GM23338 (cell line): ENCODE measurements around the gene CLEC18B. TPM values are rescaled to one million over a fixed set of nuclear protein-coding genes. Genes with fewer than 3 reads are reported as not detected.
"Not testable (repeated sequence)": the region's sequence is repeated elsewhere in the genome, so short reads cannot be mapped to it uniquely, and the experiment has no call there.

Experiments
- ATAC-seq: fragments of 200-7000 bp; cut with Tn5 transposase; 3 replicates; pipeline ENCODE4 v1.9.1; 2020
- DNase-seq: peaks from one replicate; pipeline ENCODE4 v3.0.0-alpha.2; 2015; ENCODE audit warnings: low spot score
- H2AFZ ChIP-seq: fragments of 200-600 bp; sonication (generic); 2 replicates; pipeline ENCODE4 v1.8.0; 2016; ENCODE audit warnings: antibody characterized with exemption, mild to moderate bottlenecking, moderate library complexity
- H3F3A ChIP-seq: fragments of 200-600 bp; sonication (generic); replicated peaks from 2 replicates; pipeline ENCODE4 v1.8.0; 2017; ENCODE audit warnings: antibody characterized with exemption, mixed run types, low read depth
- H3K27ac ChIP-seq: fragments of 200-600 bp; sonication (generic); 2 replicates; pipeline ENCODE4 v1.6.1; 2016; ENCODE audit warnings: low read depth
- H3K27me3 ChIP-seq: fragments of 200-600 bp; sonication (generic); 2 replicates; pipeline ENCODE4 v1.8.0; 2016; ENCODE audit warnings: mild to moderate bottlenecking, mixed run types, moderate library complexity; ENCODE audit not compliant: insufficient read depth
- H3K36me3 ChIP-seq: fragments of 200-600 bp; sonication (generic); 2 replicates; pipeline ENCODE4 v1.8.0; 2016; ENCODE audit warnings: mild to moderate bottlenecking; ENCODE audit not compliant: insufficient read depth
- H3K4me1 ChIP-seq: fragments of 200-600 bp; sonication (generic); 2 replicates; pipeline ENCODE4 v1.8.0; 2016; ENCODE audit warnings: mild to moderate bottlenecking, moderate library complexity; ENCODE audit not compliant: insufficient read depth
- H3K4me2 ChIP-seq: fragments of 200-600 bp; sonication (generic); 2 replicates; pipeline ENCODE4 v1.7.1; 2017; ENCODE audit warnings: mixed run types
- H3K4me3 ChIP-seq: fragments of 200-600 bp; sonication (generic); 2 replicates; pipeline ENCODE4 v1.6.1; 2016; ENCODE audit warnings: mixed run types
- H3K79me2 ChIP-seq: fragments of 200-600 bp; sonication (generic); replicated peaks from 2 replicates; pipeline ENCODE4 v1.8.0; 2017; ENCODE audit warnings: mild to moderate bottlenecking; ENCODE audit not compliant: insufficient read depth
- H3K9me2 ChIP-seq: fragments of 200-600 bp; sonication (generic); 2 replicates; pipeline ENCODE4 v1.8.0; 2017; ENCODE audit not compliant: insufficient read depth
- H4K20me1 ChIP-seq: fragments of 200-600 bp; sonication (generic); replicated peaks from 2 replicates; pipeline ENCODE4 v1.8.0; 2017; ENCODE audit warnings: mild to moderate bottlenecking; ENCODE audit not compliant: insufficient read depth
- H3K27ac Mint-ChIP-seq: 2 replicates; pipeline ENCODE4 v1.8.0; 2020; ENCODE audit warnings: inconsistent platforms, mild to moderate bottlenecking, moderate library complexity, mixed read lengths
- H3K27me3 Mint-ChIP-seq: 3 replicates; pipeline ENCODE4 v1.8.0; 2022; ENCODE audit warnings: low read depth, mild to moderate bottlenecking, moderate library complexity, mixed read lengths, inconsistent platforms; ENCODE audit not compliant: insufficient read depth, poor library complexity
- H3K36me3 Mint-ChIP-seq: 3 replicates; pipeline ENCODE4 v1.8.0; 2021; ENCODE audit warnings: low read depth, mild to moderate bottlenecking, inconsistent platforms, moderate library complexity, mixed read lengths
- H3K4me1 Mint-ChIP-seq: 3 replicates; pipeline ENCODE4 v1.8.0; 2020; ENCODE audit warnings: mild to moderate bottlenecking, inconsistent platforms, mixed read lengths
- H3K4me3 Mint-ChIP-seq: 3 replicates; pipeline ENCODE4 v1.8.0; 2021; ENCODE audit warnings: moderate library complexity, mild to moderate bottlenecking, inconsistent platforms, mixed read lengths
- H3K9me3 Mint-ChIP-seq: 3 replicates; pipeline ENCODE4 v1.8.0; 2020; ENCODE audit warnings: moderate library complexity, mild to moderate bottlenecking, inconsistent platforms, mixed read lengths
- ETS1 ChIP-seq: IDR thresholded peaks from 2 replicates; pipeline ENCODE4 v1.6.1; 2016; ENCODE audit warnings: antibody characterized with exemption
- JUNB ChIP-seq: IDR thresholded peaks from one replicate; pipeline ENCODE4 v1.6.1; 2016; ENCODE audit warnings: antibody characterized with exemption; ENCODE audit not compliant: unreplicated experiment
- NANOG ChIP-seq: IDR thresholded peaks from 2 replicates; pipeline ENCODE4 v1.6.1; 2016; ENCODE audit warnings: antibody characterized with exemption, borderline replicate concordance
- POLR2AphosphoS5 ChIP-seq: IDR thresholded peaks from 2 replicates; pipeline ENCODE4 v1.6.1; 2016; ENCODE audit warnings: antibody characterized with exemption, low read depth
- polyA plus RNA-seq: library from polyadenylated mRNA; unstranded; fragments of >200 nt; fragmentation: Nextera tagmentation; extraction: Ambion mirVana; gene quantifications from 2 replicates; pipeline ENCODE4 v1.2.1, GENCODE V29; 2016
- total RNA-seq: library from RNA; depleted of rRNA; stranded (reverse); fragments of >200 nt; shearing (Covaris generic); gene quantifications from 2 replicates; pipeline ENCODE4 v1.2.3, GENCODE V29; 2014
- TF ChIP-seq, protein P1 (sequence below), 2 experiments: fragments of 200-600 bp in 1 of 2; sonication (generic) in 1 of 2; conservative IDR thresholded peaks; 2 replicates each; pipeline versions ENCODE4 v1.5.1 to v1.6.1; 2016 to 2017; ENCODE audit warnings: antibody characterized with exemption in 2 of 2, low read depth in 2 of 2, mild to moderate bottlenecking in 2 of 2, moderate library complexity in 1 of 2

The CLEC18B gene
- total and polyA plus RNA-seq, 2 experiments from 2014 or later: 0.23 TPM; not detected in 1

DNA sequence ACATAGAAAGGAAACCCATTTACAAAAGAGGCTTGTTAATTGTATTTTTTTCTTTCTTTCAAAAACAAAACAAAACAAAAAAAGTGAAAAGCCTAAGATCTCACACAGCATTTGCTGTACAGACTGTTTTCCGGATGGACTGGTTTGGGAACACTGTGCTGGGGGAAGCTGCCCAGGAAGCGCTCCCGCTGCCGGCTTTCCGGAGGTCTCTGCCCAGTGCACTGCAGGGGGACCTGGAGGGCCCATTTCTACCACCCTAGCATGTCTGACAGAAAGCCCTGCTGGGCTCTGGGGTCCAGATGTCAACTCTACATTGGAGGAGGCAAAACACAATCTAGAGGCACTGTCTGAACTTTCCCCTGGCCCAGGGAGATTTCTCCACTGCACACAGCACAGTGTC, 26.3 kb upstream of the CLEC18B start:
- H3K27ac ChIP-seq: no peak overlapping the region
- no peak overlapping the region for H2AFZ ChIP-seq
- Mint-ChIP-seq H3K27ac (no peak overlapping the region), H3K9me3 (no peaks in the 10 kb centered on the region), H3K27me3 (peaks cover 16% of the 10 kb centered on the region), H3K4me1 (peaks cover 9% of the 10 kb centered on the region; the same call in 2 of the 3 replicates), H3K36me3 (peaks cover 27% of the 10 kb centered on the region), H3K4me3 (no peak overlapping the region)
- ATAC-seq (no peak), DNase-seq (no peak)
- H3K4me2 ChIP-seq: no peak overlapping the region
- H3K9me2 ChIP-seq: no peaks in the 10 kb centered on the region
- no peaks in the 10 kb centered on the region for H3F3A ChIP-seq
- no peak for TF ChIP-seq ETS1
- TF ChIP-seq NANOG: no peak
- TF ChIP-seq, protein P1, sequence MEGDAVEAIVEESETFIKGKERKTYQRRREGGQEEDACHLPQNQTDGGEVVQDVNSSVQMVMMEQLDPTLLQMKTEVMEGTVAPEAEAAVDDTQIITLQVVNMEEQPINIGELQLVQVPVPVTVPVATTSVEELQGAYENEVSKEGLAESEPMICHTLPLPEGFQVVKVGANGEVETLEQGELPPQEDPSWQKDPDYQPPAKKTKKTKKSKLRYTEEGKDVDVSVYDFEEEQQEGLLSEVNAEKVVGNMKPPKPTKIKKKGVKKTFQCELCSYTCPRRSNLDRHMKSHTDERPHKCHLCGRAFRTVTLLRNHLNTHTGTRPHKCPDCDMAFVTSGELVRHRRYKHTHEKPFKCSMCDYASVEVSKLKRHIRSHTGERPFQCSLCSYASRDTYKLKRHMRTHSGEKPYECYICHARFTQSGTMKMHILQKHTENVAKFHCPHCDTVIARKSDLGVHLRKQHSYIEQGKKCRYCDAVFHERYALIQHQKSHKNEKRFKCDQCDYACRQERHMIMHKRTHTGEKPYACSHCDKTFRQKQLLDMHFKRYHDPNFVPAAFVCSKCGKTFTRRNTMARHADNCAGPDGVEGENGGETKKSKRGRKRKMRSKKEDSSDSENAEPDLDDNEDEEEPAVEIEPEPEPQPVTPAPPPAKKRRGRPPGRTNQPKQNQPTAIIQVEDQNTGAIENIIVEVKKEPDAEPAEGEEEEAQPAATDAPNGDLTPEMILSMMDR (conservative IDR thresholded peaks at IDR 0.05; ENCODE audit: low read depth in 2 of 2): no peak
- H3K4me3 ChIP-seq: no peak overlapping the region
- peaks cover 10% of the 10 kb centered on the region for H3K36me3 ChIP-seq
- H4K20me1 ChIP-seq: peaks cover 6% of the 10 kb centered on the region; the same call in 1 of the 2 replicates
- H3K4me1 ChIP-seq: no peaks in the 10 kb centered on the region
- H3K79me2 ChIP-seq: no peaks in the 10 kb centered on the region
- H3K27me3 ChIP-seq: no peaks in the 10 kb centered on the region

GRCh38 chr16:74446866-74447265, 25.6 kb upstream of the CLEC18B start:
- Mint-ChIP-seq H3K36me3 (peaks cover 20% of the 10 kb centered on the region), H3K9me3 (no peaks in the 10 kb centered on the region), H3K27ac (peak overlapping the region; percentile 17; the same call in 1 of the 2 replicates), H3K4me3 (no peak overlapping the region), H3K27me3 (peaks cover 13% of the 10 kb centered on the region), H3K4me1 (peaks cover 9% of the 10 kb centered on the region; the same call in 2 of the 3 replicates)
- H3K27ac ChIP-seq: no peak overlapping the region
- peaks cover 6% of the 10 kb centered on the region; the same call in 1 of the 2 replicates for H4K20me1 ChIP-seq
- DNase-seq (no peak), ATAC-seq (no peak)
- H3K9me2 ChIP-seq: no peaks in the 10 kb centered on the region
- H3K79me2 ChIP-seq: no peaks in the 10 kb centered on the region
- no peaks in the 10 kb centered on the region for H3K27me3 ChIP-seq
- TF ChIP-seq JUNB (no peak), NANOG (no peak), POLR2AphosphoS5 (no peak)
- H2AFZ ChIP-seq: no peak overlapping the region
- no peak overlapping the region for H3K4me3 ChIP-seq
- H3K4me1 ChIP-seq: no peaks in the 10 kb centered on the region
- peaks cover 4% of the 10 kb centered on the region for H3K36me3 ChIP-seq
- H3F3A ChIP-seq: no peaks in the 10 kb centered on the region
- no peak overlapping the region for H3K4me2 ChIP-seq

- peaks cover 11% of the 10 kb centered on the region for H3K36me3 Mint-ChIP-seq
- H3F3A ChIP-seq, H3K4me3 Mint-ChIP-seq, H3K4me1 Mint-ChIP-seq, H3K27me3 ChIP-seq, H2AFZ ChIP-seq, H3K79me2 ChIP-seq, H3K4me1 ChIP-seq, H4K20me1 ChIP-seq, H3K9me3 Mint-ChIP-seq, H3K27me3 Mint-ChIP-seq, H3K27ac ChIP-seq, ATAC-seq, H3K4me2 ChIP-seq, H3K4me3 ChIP-seq, H3K36me3 ChIP-seq, DNase-seq, H3K27ac Mint-ChIP-seq, H3K9me2 ChIP-seq: not testable (repeated sequence)
Observed at GRCh38 chr16:74443624-74444346, 22.5 kb upstream of the CLEC18B start.
